Measurements from ENCODE around the gene PYDC2. TPM values are rescaled to one million over a fixed set of nuclear protein-coding genes. Genes with fewer than 3 reads are reported as not detected.

Gene PYDC2
- total RNA-seq, 2 experiments from 2014 or later: not detected

GRCh38 chr3:191430103-191430502 lies 30.9 kb upstream of the PYDC2 start:
- H3K27ac ChIP-seq (ENCODE audit: low read depth, low read length, poor library complexity, severe bottlenecking): no peak overlapping the region
- H3K79me2 ChIP-seq (ENCODE audit: insufficient read depth, low read depth, low read length): no peaks in the 10 kb centered on the region
- CTCF ChIA-PET (ENCODE audit: unreplicated experiment): no interaction called here
- no peak overlapping the region for H2AFZ ChIP-seq (ENCODE audit: low read length)
- no TSS peak for BruUV-seq (replicated peaks)
- H3K36me3 ChIP-seq (ENCODE audit: insufficient read depth, low read length): no peaks in the 10 kb centered on the region
- no peak overlapping the region for H3K4me2 ChIP-seq (ENCODE audit: low read length)
- H3K4me1 ChIP-seq (ENCODE audit: insufficient read depth, low read length, poor library complexity, severe bottlenecking): no peaks in the 10 kb centered on the region
- no peak for TF ChIP-seq EZH2phosphoT487 (IDR thresholded peaks at IDR 0.05; ENCODE audit: borderline replicate concordance, low read depth, low read length)
- TF ChIP-seq CTCF (conservative IDR thresholded peaks at IDR 0.05; ENCODE audit: low read length): no peak
- POLR2A ChIA-PET: interaction anchor here (1.3 kb wide), 1 partner anchor 15 kb away, joined by 4 read pairs; no protein-coding TSS in a partner anchor
- no peaks in the 10 kb centered on the region for H4K20me1 ChIP-seq (ENCODE audit: insufficient read depth, low read length)
- intact Hi-C loops (cut with micrococcal nuclease; ENCODE audit: unreplicated experiment): no loop called here
- H3K4me3 ChIP-seq (ENCODE audit: low read depth, low read length, poor library complexity, severe bottlenecking): no peak overlapping the region
- H3K9me3 ChIP-seq (ENCODE audit: low read length): no peaks in the 10 kb centered on the region
- DNase-seq (ENCODE audit: low spot score): no peak
- H3K9me2 ChIP-seq (ENCODE audit: insufficient read depth, low read length): no peaks in the 10 kb centered on the region

DNA sequence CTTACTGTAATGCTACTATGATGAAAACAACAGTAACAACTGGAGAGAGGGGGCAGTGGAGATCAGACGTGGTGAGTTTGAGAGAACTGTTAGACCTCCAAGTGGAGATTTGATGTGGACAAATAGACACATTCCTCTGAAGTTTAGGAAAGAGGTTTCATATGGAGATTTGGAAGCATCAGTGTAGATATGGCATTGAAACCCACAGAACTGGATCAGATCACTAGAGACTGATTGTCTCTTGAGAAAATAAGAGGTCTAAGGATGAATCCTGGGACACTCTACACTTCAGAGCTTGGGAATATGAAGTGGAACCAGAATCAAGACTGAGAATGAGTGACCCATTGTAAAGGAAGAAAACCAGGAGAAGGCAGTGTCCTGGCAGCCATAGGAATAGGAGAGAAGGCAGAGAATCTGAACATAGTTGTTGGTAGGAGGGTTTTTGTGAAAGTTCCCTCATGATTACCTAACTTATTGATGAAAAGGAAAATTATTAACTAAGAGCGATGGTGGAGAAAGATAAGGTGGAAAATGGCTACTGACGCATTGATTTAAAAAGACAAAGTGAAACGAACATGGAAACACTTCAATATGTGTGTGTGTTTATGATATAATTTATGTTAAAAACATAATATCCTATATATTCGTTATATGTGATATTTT lies 29.7 kb upstream of the PYDC2 start:
- TF ChIP-seq EZH2phosphoT487 (IDR thresholded peaks at IDR 0.05; ENCODE audit: borderline replicate concordance, low read depth, low read length) (no peak), CTCF (conservative IDR thresholded peaks at IDR 0.05; ENCODE audit: low read length) (no peak)
- Histone ChIP-seq H3K79me2 (ENCODE audit: insufficient read depth, low read depth, low read length) (no peaks in the 10 kb centered on the region), H3K4me2 (ENCODE audit: low read length) (no peak overlapping the region)

GRCh38 chr3:191432162-191432561 lies 28.8 kb upstream of the PYDC2 start:
- Histone ChIP-seq H3K9me2 (ENCODE audit: insufficient read depth, low read length) (no peaks in the 10 kb centered on the region), H3K27ac (ENCODE audit: low read depth, low read length, poor library complexity, severe bottlenecking) (no peak overlapping the region), H3K4me3 (ENCODE audit: low read depth, low read length, poor library complexity, severe bottlenecking) (no peak overlapping the region), H3K4me2 (ENCODE audit: low read length) (no peak overlapping the region), H3K4me1 (ENCODE audit: insufficient read depth, low read length, poor library complexity, severe bottlenecking) (peaks cover 11% of the 10 kb centered on the region), H2AFZ (ENCODE audit: low read length) (no peak overlapping the region), H3K9me3 (ENCODE audit: low read length) (no peaks in the 10 kb centered on the region), H3K79me2 (ENCODE audit: insufficient read depth, low read depth, low read length) (no peaks in the 10 kb centered on the region), H3K36me3 (ENCODE audit: insufficient read depth, low read length) (no peaks in the 10 kb centered on the region), H4K20me1 (ENCODE audit: insufficient read depth, low read length) (no peaks in the 10 kb centered on the region)
- intact Hi-C loops (cut with micrococcal nuclease; ENCODE audit: unreplicated experiment): no loop called here
- ChIA-PET CTCF (ENCODE audit: unreplicated experiment) (no interaction called here), POLR2A (interaction anchor here (0.5 kb wide), 1 partner anchor 191 kb away, joined by 4 read pairs; no protein-coding TSS in a partner anchor)
- DNase-seq (ENCODE audit: low spot score): no peak
- BruUV-seq (replicated peaks): no TSS peak
- TF ChIP-seq EZH2phosphoT487 (IDR thresholded peaks at IDR 0.05; ENCODE audit: borderline replicate concordance, low read depth, low read length) (no peak), CTCF (conservative IDR thresholded peaks at IDR 0.05; ENCODE audit: low read length) (no peak)

More for the DNA sequence above, 29.7 kb upstream of the PYDC2 start:
- Histone ChIP-seq H3K4me3 (ENCODE audit: low read depth, low read length, poor library complexity, severe bottlenecking) (no peak overlapping the region), H2AFZ (ENCODE audit: low read length) (no peak overlapping the region), H3K4me1 (ENCODE audit: insufficient read depth, low read length, poor library complexity, severe bottlenecking) (peaks cover 9% of the 10 kb centered on the region), H4K20me1 (ENCODE audit: insufficient read depth, low read length) (no peaks in the 10 kb centered on the region), H3K9me3 (ENCODE audit: low read length) (no peaks in the 10 kb centered on the region), H3K27ac (ENCODE audit: low read depth, low read length, poor library complexity, severe bottlenecking) (no peak overlapping the region), H3K36me3 (ENCODE audit: insufficient read depth, low read length) (no peaks in the 10 kb centered on the region), H3K9me2 (ENCODE audit: insufficient read depth, low read length) (no peaks in the 10 kb centered on the region)
- ChIA-PET CTCF (ENCODE audit: unreplicated experiment) (no interaction called here), POLR2A (interaction anchor here (0.5 to 0.6 kb wide), 3 partner anchors 65 to 271 kb away, joined by 3 to 4 read pairs (median 3); no protein-coding TSS in a partner anchor)
- intact Hi-C loops (cut with micrococcal nuclease; ENCODE audit: unreplicated experiment): no loop called here
- no TSS peak for BruUV-seq (replicated peaks)
- DNase-seq (ENCODE audit: low spot score): no peak

Data from OCI-LY7 (cell line).